NCI-H82 (cell line): ENCODE data around the gene OR52M1.

Experiments used
- DNase-seq: peaks from one replicate; lab custom pipeline; 2025; lab: John Stamatoyannopoulos, UW

The OR52M1 gene

GRCh38 chr11:4569075-4569474 is 24.1 kb downstream of the OR52M1 start:
- no peak for DNase-seq

GRCh38 chr11:4576880-4577279 is 31.9 kb downstream of the OR52M1 start:
- no peak for DNase-seq

GRCh38 chr11:4577761-4578160 is 32.8 kb downstream of the OR52M1 start:
- DNase-seq = no peak

- no peak for DNase-seq
These were observed 33.6 kb downstream of the OR52M1 start for GRCh38 chr11:4578624-4579023.

GRCh38 chr11:4580124-4580523 is 35.1 kb downstream of the OR52M1 start:
- DNase-seq = no peak

- DNase-seq = no peak
These were observed 36.5 kb downstream of the OR52M1 start, which contains the start of gene OR52I2 for GRCh38 chr11:4581443-4581842. OR52I2 (plus strand) TSS chr11:4581743.

DNA sequence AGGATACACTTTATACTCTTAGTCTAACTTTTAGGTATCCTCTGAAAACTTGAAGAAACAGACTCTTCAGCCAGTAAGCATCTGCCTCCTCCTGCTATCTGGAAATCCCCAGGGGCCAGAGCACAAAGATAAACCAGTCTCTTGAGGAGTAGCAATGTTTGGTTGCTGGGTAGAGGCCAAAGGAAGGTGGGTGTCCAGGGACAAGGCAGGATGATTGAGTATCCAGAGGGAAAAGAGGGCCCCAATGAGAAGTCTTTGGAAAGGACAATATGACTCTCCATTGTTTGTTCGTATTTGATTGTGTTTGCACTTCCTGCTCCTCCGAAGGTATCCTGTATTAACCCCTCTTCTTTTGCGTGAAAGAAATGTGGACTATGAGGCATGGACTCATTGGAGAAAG is 44.0 kb downstream of the OR52M1 start:
- no peak for DNase-seq

DNA sequence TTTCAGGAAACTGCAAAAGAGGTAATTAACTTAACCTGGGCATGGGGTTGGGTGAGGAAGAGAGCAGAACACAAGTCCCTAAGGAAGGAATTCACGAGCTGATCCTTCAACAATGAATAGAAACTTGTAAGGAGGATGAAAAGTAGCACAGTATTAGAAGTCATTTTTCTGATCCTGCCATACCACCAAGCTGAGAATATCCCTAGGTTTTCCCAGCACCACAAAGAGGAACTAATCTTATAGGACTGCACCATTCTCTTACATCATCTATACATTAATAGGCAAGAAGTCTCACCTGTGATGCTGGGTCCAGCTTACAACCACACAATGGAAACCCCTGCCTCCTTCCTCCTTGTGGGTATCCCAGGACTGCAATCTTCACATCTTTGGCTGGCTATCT is 48.7 kb downstream of the OR52M1 start, which contains the start of gene OR52I1:
OR52I1 (plus strand) TSS at position 301 of the 400 bp plus-strand sequence; CDS start at position 301, 0 bp downstream.
- DNase-seq = no peak
